GM23338 (cell line): ENCODE data around the gene CCDC187. TPM values are rescaled to one million over a fixed set of nuclear protein-coding genes. Genes with fewer than 3 reads are reported as not detected.

Experiments
- ATAC-seq: fragments of 200-7000 bp; cut with Tn5 transposase; 3 replicates; pipeline ENCODE4 v1.9.1; 2020
- DNase-seq: peaks from one replicate; pipeline ENCODE4 v3.0.0-alpha.2; 2015; ENCODE audit warnings: low spot score
- H2AFZ ChIP-seq: fragments of 200-600 bp; sonication (generic); 2 replicates; pipeline ENCODE4 v1.8.0; 2016; ENCODE audit warnings: antibody characterized with exemption, mild to moderate bottlenecking, moderate library complexity
- H3F3A ChIP-seq: fragments of 200-600 bp; sonication (generic); replicated peaks from 2 replicates; pipeline ENCODE4 v1.8.0; 2017; ENCODE audit warnings: antibody characterized with exemption, mixed run types, low read depth
- H3K27ac ChIP-seq: fragments of 200-600 bp; sonication (generic); 2 replicates; pipeline ENCODE4 v1.6.1; 2016; ENCODE audit warnings: low read depth
- H3K27me3 ChIP-seq: fragments of 200-600 bp; sonication (generic); 2 replicates; pipeline ENCODE4 v1.8.0; 2016; ENCODE audit warnings: mild to moderate bottlenecking, mixed run types, moderate library complexity; ENCODE audit not compliant: insufficient read depth
- H3K36me3 ChIP-seq: fragments of 200-600 bp; sonication (generic); 2 replicates; pipeline ENCODE4 v1.8.0; 2016; ENCODE audit warnings: mild to moderate bottlenecking; ENCODE audit not compliant: insufficient read depth
- H3K4me1 ChIP-seq: fragments of 200-600 bp; sonication (generic); 2 replicates; pipeline ENCODE4 v1.8.0; 2016; ENCODE audit warnings: mild to moderate bottlenecking, moderate library complexity; ENCODE audit not compliant: insufficient read depth
- H3K4me2 ChIP-seq: fragments of 200-600 bp; sonication (generic); 2 replicates; pipeline ENCODE4 v1.7.1; 2017; ENCODE audit warnings: mixed run types
- H3K4me3 ChIP-seq: fragments of 200-600 bp; sonication (generic); 2 replicates; pipeline ENCODE4 v1.6.1; 2016; ENCODE audit warnings: mixed run types
- H3K79me2 ChIP-seq: fragments of 200-600 bp; sonication (generic); replicated peaks from 2 replicates; pipeline ENCODE4 v1.8.0; 2017; ENCODE audit warnings: mild to moderate bottlenecking; ENCODE audit not compliant: insufficient read depth
- H3K9me2 ChIP-seq: fragments of 200-600 bp; sonication (generic); 2 replicates; pipeline ENCODE4 v1.8.0; 2017; ENCODE audit not compliant: insufficient read depth
- H4K20me1 ChIP-seq: fragments of 200-600 bp; sonication (generic); replicated peaks from 2 replicates; pipeline ENCODE4 v1.8.0; 2017; ENCODE audit warnings: mild to moderate bottlenecking; ENCODE audit not compliant: insufficient read depth
- H3K27ac Mint-ChIP-seq: 2 replicates; pipeline ENCODE4 v1.8.0; 2020; ENCODE audit warnings: inconsistent platforms, mild to moderate bottlenecking, moderate library complexity, mixed read lengths
- H3K27me3 Mint-ChIP-seq: 3 replicates; pipeline ENCODE4 v1.8.0; 2022; ENCODE audit warnings: low read depth, mild to moderate bottlenecking, moderate library complexity, mixed read lengths, inconsistent platforms; ENCODE audit not compliant: insufficient read depth, poor library complexity
- H3K36me3 Mint-ChIP-seq: 3 replicates; pipeline ENCODE4 v1.8.0; 2021; ENCODE audit warnings: low read depth, mild to moderate bottlenecking, inconsistent platforms, moderate library complexity, mixed read lengths
- H3K4me1 Mint-ChIP-seq: 3 replicates; pipeline ENCODE4 v1.8.0; 2020; ENCODE audit warnings: mild to moderate bottlenecking, inconsistent platforms, mixed read lengths
- H3K4me3 Mint-ChIP-seq: 3 replicates; pipeline ENCODE4 v1.8.0; 2021; ENCODE audit warnings: moderate library complexity, mild to moderate bottlenecking, inconsistent platforms, mixed read lengths
- H3K9me3 Mint-ChIP-seq: 3 replicates; pipeline ENCODE4 v1.8.0; 2020; ENCODE audit warnings: moderate library complexity, mild to moderate bottlenecking, inconsistent platforms, mixed read lengths
- EZH2 ChIP-seq: fragments of 200-600 bp; sonication (generic); IDR thresholded peaks from one replicate; pipeline ENCODE4 v1.8.0; 2017; ENCODE audit warnings: antibody characterized with exemption, mild to moderate bottlenecking, low read depth; ENCODE audit not compliant: unreplicated experiment
- EZH2phosphoT487 ChIP-seq: fragments of 200-600 bp; sonication (generic); IDR thresholded peaks from one replicate; pipeline ENCODE4 v1.8.1; 2018; ENCODE audit warnings: antibody characterized with exemption; ENCODE audit not compliant: unreplicated experiment
- JUNB ChIP-seq: IDR thresholded peaks from one replicate; pipeline ENCODE4 v1.6.1; 2016; ENCODE audit warnings: antibody characterized with exemption; ENCODE audit not compliant: unreplicated experiment
- POLR2AphosphoS5 ChIP-seq: IDR thresholded peaks from 2 replicates; pipeline ENCODE4 v1.6.1; 2016; ENCODE audit warnings: antibody characterized with exemption, low read depth
- STAT1 ChIP-seq: IDR thresholded peaks from one replicate; pipeline ENCODE4 v1.6.1; 2016; ENCODE audit warnings: antibody characterized with exemption; ENCODE audit not compliant: unreplicated experiment
- ZNF114 ChIP-seq: fragments of 250-450 bp; sonication (Bioruptor Pico); IDR thresholded peaks from 2 replicates; pipeline ENCODE4 v1.5.0; 2020; ENCODE audit warnings: mild to moderate bottlenecking, moderate library complexity
- ZNF331 ChIP-seq: fragments of 250-450 bp; sonication (Bioruptor Pico); IDR thresholded peaks from 2 replicates; pipeline ENCODE4 v1.5.0; 2020; ENCODE audit warnings: low read depth, mild to moderate bottlenecking, moderate library complexity
- ZNF462 ChIP-seq: fragments of 250-450 bp; sonication (Bioruptor Pico); IDR thresholded peaks from 2 replicates; pipeline ENCODE4 v1.5.0; 2020; ENCODE audit warnings: mild to moderate bottlenecking, moderate library complexity
- polyA plus RNA-seq: library from polyadenylated mRNA; unstranded; fragments of >200 nt; fragmentation: Nextera tagmentation; extraction: Ambion mirVana; gene quantifications from 2 replicates; pipeline ENCODE4 v1.2.1, GENCODE V29; 2016
- total RNA-seq: library from RNA; depleted of rRNA; stranded (reverse); fragments of >200 nt; shearing (Covaris generic); gene quantifications from 2 replicates; pipeline ENCODE4 v1.2.3, GENCODE V29; 2014
- TF ChIP-seq, protein P1 (sequence below): IDR thresholded peaks from 2 replicates; pipeline ENCODE4 v1.6.1; 2016; ENCODE audit warnings: antibody characterized with exemption

The CCDC187 gene
- total and polyA plus RNA-seq, 2 experiments from 2014 or later = 0.14 TPM; not detected in 1

- H3K9me3 Mint-ChIP-seq = no peaks in the 10 kb centered on the region
- Histone ChIP-seq H4K20me1 (peaks cover 47% of the 10 kb centered on the region), H3K9me2 (no peaks in the 10 kb centered on the region), H3K4me3 (peak overlapping the region; percentile 84; the same call in 1 of the 2 replicates), H3K4me2 (peak overlapping the region; percentile 99), H3K36me3 (no peaks in the 10 kb centered on the region), H2AFZ (no peak overlapping the region), H3F3A (0 out of 2 replicates have a peak, but pooled peaks cover 5% of the 10 kb centered on the region), H3K79me2 (peaks cover 70% of the 10 kb centered on the region), H3K27ac (no peak overlapping the region), H3K27me3 (0 out of 2 replicates have a peak, but pooled peaks cover 8% of the 10 kb centered on the region), H3K4me1 (peaks cover 21% of the 10 kb centered on the region)
- DNase-seq (peak; percentile 38), ATAC-seq (0 out of 3 replicates have a peak, but pooled peaks have one; percentile 5)
- peaks cover 42% of the 10 kb centered on the region for H3K4me1 Mint-ChIP-seq
- no peaks in the 10 kb centered on the region for H3K36me3 Mint-ChIP-seq
- peak overlapping the region; percentile 87 for H3K4me3 Mint-ChIP-seq
- peaks cover 25% of the 10 kb centered on the region for H3K27me3 Mint-ChIP-seq
- TF ChIP-seq JUNB (no peak), ZNF114 (CRISPR knock-in tag) (no peak), EZH2phosphoT487 (no peak), ZNF331 (no peak), POLR2AphosphoS5 (no peak)
- TF ChIP-seq, protein P1, sequence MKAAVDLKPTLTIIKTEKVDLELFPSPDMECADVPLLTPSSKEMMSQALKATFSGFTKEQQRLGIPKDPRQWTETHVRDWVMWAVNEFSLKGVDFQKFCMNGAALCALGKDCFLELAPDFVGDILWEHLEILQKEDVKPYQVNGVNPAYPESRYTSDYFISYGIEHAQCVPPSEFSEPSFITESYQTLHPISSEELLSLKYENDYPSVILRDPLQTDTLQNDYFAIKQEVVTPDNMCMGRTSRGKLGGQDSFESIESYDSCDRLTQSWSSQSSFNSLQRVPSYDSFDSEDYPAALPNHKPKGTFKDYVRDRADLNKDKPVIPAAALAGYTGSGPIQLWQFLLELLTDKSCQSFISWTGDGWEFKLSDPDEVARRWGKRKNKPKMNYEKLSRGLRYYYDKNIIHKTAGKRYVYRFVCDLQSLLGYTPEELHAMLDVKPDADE = no peak
- peak overlapping the region; percentile 13; the same call in 1 of the 2 replicates for H3K27ac Mint-ChIP-seq
Measured at GRCh38 chr9:136242918-136243525, 60.9 kb downstream of the CCDC187 start.

- 0 out of 2 replicates have a peak, but pooled peaks cover 8% of the 10 kb centered on the region for H3K27me3 ChIP-seq
- Mint-ChIP-seq H3K27ac (no peak overlapping the region), H3K27me3 (peaks cover 17% of the 10 kb centered on the region), H3K4me1 (peaks cover 34% of the 10 kb centered on the region), H3K9me3 (no peaks in the 10 kb centered on the region), H3K36me3 (no peaks in the 10 kb centered on the region), H3K4me3 (no peak overlapping the region)
- H3K4me1 ChIP-seq = peaks cover 21% of the 10 kb centered on the region
- H4K20me1 ChIP-seq = peaks cover 50% of the 10 kb centered on the region
- no peak overlapping the region for H2AFZ ChIP-seq
- H3K27ac ChIP-seq = no peak overlapping the region
- no peak overlapping the region for H3K4me3 ChIP-seq
- peaks cover 76% of the 10 kb centered on the region for H3K79me2 ChIP-seq
- no peak for TF ChIP-seq ZNF462 (CRISPR knock-in tag)
- no peak for TF ChIP-seq POLR2AphosphoS5
- no peak for TF ChIP-seq EZH2
- TF ChIP-seq, protein P1 = no peak
- no peak for TF ChIP-seq STAT1
- no peak for ATAC-seq
- no peaks in the 10 kb centered on the region for H3K36me3 ChIP-seq
- DNase-seq = no peak
- H3K4me2 ChIP-seq = no peak overlapping the region
- no peaks in the 10 kb centered on the region for H3K9me2 ChIP-seq
- 0 out of 2 replicates have a peak, but pooled peaks cover 5% of the 10 kb centered on the region for H3F3A ChIP-seq
Measured at GRCh38 chr9:136242248-136242647, 61.6 kb downstream of the CCDC187 start.
